CD1c-positive myeloid dendritic cell (primary cell): ENCODE results near the gene AFF3.
A peak's percentile ranks its signal among the peaks of the same experiment; 100 is the strongest.

Experiments used
- DNase-seq: peaks from one replicate; pipeline ENCODE4 v3.0.0-alpha.2; 2016; ENCODE audit errors: extremely low spot score

AFF3 gene

GRCh38 chr2:100011272-100011731, 131.1 kb downstream of the AFF3 start:
- no peak for DNase-seq

GRCh38 chr2:100010606-100011005, 131.8 kb downstream of the AFF3 start:
- no peak for DNase-seq

GRCh38 chr2:100009743-100010142, 132.6 kb downstream of the AFF3 start:
- DNase-seq, result peak; percentile 32

- DNase-seq, result peak; percentile 41
These were observed 133.4 kb downstream of the AFF3 start for GRCh38 chr2:100008956-100009355.

- no peak for DNase-seq
These were observed 135.9 kb downstream of the AFF3 start for GRCh38 chr2:100006516-100006915.

GRCh38 chr2:100004959-100005387, 137.4 kb downstream of the AFF3 start:
- DNase-seq, result no peak

GRCh38 chr2:100004348-100004884, 138.0 kb downstream of the AFF3 start:
- DNase-seq, result no peak

GRCh38 chr2:100002059-100002458, 140.3 kb downstream of the AFF3 start:
- DNase-seq, result no peak

GRCh38 chr2:100000915-100001707, 141.3 kb downstream of the AFF3 start:
- DNase-seq, result no peak

- no peak for DNase-seq
These were observed 143.6 kb downstream of the AFF3 start for GRCh38 chr2:99998651-99999320.

GRCh38 chr2:99989905-99990304, 152.5 kb downstream of the AFF3 start:
- no peak for DNase-seq

GRCh38 chr2:99988599-99988998, 153.8 kb downstream of the AFF3 start:
- no peak for DNase-seq

GRCh38 chr2:99987160-99987559, 155.2 kb downstream of the AFF3 start:
- no peak for DNase-seq

- DNase-seq, result no peak
These were observed 157.4 kb downstream of the AFF3 start for GRCh38 chr2:99984799-99985515.

GRCh38 chr2:99982744-99983143, 159.6 kb downstream of the AFF3 start:
- DNase-seq, result no peak

- no peak for DNase-seq
These were observed 160.6 kb downstream of the AFF3 start for GRCh38 chr2:99981840-99982239.

GRCh38 chr2:99980176-99980575, 162.2 kb downstream of the AFF3 start:
- DNase-seq, result no peak

- no peak for DNase-seq
These were observed 164.4 kb downstream of the AFF3 start for GRCh38 chr2:99977966-99978365.

GRCh38 chr2:99975386-99975785, 167.0 kb downstream of the AFF3 start:
- no peak for DNase-seq

- no peak for DNase-seq
These were observed 167.6 kb downstream of the AFF3 start for GRCh38 chr2:99974682-99975375.

GRCh38 chr2:99974275-99974674, 168.1 kb downstream of the AFF3 start:
- no peak for DNase-seq
